Endothelial cell of umbilical vein (primary cell): Measurements from ENCODE around the gene SLC38A6.

Experiments
- EZH2 ChIP-seq: IDR thresholded peaks from 2 replicates; pipeline ENCODE4 v1.6.1; 2012; ENCODE audit warnings: borderline replicate concordance, low read depth, mild to moderate bottlenecking, moderate library complexity, low read length, inconsistent platforms; ENCODE audit not compliant: severe bottlenecking
- POLR2A ChIP-seq: IDR thresholded peaks from 2 replicates; pipeline ENCODE4 v1.6.1; 2012; ENCODE audit warnings: low read depth, mild to moderate bottlenecking, control low read depth, low read length
- TF ChIP-seq, protein P1 (sequence below), 2 donors: IDR thresholded peaks; 1 replicate in 1 of 2; 2 replicates in 1 of 2; pipeline ENCODE4 v1.5.1; 2011; ENCODE audit warnings: low read length in 2 of 2, mild to moderate bottlenecking in 2 of 2, moderate library complexity in 2 of 2, control low read depth in 1 of 2, inconsistent platforms in 1 of 2, low read depth in 1 of 2; ENCODE audit not compliant: insufficient read depth in 1 of 2; ENCODE audit errors: extremely low read depth in 1 of 2

DNA sequence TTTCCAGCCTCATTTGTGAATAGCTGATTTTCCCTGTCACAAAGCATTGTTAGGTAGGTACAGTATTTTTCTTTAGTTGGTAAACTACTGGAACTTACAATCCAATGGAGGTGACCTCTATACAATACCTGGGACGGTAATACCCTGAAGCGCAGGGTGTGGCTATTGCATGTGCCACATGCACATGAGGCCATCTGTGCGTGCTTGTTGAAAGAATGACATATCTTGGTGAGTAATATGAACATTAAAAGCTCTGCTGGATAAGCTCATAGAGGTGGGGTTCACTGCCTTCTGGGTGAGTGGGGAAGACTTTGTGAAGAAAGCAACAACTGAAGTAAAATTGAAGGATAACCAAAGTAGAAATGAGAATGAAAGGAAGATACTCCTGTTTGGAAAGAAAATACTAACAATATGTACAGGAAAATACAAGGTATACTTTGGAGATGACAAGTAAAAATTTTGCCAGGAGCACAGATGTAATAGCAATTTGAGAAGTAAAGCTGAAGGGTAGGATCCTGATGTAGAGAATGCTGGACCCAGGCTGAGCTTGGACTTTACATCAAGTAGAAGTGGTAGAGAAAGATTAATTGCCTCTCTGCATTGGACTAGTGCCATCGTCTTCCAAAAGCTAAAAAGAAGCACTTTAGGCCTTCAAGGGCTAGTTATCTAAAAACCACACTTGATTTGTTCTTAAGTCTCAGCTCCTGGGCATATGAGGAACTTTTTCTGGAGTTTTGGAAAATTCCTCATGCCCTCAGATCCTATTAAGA is 97.1 kb downstream of the SLC38A6 start:
- TF ChIP-seq, protein P1, sequence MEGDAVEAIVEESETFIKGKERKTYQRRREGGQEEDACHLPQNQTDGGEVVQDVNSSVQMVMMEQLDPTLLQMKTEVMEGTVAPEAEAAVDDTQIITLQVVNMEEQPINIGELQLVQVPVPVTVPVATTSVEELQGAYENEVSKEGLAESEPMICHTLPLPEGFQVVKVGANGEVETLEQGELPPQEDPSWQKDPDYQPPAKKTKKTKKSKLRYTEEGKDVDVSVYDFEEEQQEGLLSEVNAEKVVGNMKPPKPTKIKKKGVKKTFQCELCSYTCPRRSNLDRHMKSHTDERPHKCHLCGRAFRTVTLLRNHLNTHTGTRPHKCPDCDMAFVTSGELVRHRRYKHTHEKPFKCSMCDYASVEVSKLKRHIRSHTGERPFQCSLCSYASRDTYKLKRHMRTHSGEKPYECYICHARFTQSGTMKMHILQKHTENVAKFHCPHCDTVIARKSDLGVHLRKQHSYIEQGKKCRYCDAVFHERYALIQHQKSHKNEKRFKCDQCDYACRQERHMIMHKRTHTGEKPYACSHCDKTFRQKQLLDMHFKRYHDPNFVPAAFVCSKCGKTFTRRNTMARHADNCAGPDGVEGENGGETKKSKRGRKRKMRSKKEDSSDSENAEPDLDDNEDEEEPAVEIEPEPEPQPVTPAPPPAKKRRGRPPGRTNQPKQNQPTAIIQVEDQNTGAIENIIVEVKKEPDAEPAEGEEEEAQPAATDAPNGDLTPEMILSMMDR (IDR thresholded peaks at IDR 0.05; ENCODE audit: extremely low read depth in 1 of 2, insufficient read depth in 1 of 2, low read depth in 1 of 2, low read length in 2 of 2): no peak
- no peak for TF ChIP-seq POLR2A
- no peak for TF ChIP-seq EZH2
